Kidney glomerular epithelial cell (primary cell): ENCODE data around the gene HTR3E.
"Not testable (repeated sequence)": the region's sequence is repeated elsewhere in the genome, so short reads cannot be mapped to it uniquely, and the experiment has no call there.

ENCODE experiments used
- DNase-seq: peaks from one replicate; lab custom pipeline; 2025; lab: John Stamatoyannopoulos, UW

Gene HTR3E, protein sequence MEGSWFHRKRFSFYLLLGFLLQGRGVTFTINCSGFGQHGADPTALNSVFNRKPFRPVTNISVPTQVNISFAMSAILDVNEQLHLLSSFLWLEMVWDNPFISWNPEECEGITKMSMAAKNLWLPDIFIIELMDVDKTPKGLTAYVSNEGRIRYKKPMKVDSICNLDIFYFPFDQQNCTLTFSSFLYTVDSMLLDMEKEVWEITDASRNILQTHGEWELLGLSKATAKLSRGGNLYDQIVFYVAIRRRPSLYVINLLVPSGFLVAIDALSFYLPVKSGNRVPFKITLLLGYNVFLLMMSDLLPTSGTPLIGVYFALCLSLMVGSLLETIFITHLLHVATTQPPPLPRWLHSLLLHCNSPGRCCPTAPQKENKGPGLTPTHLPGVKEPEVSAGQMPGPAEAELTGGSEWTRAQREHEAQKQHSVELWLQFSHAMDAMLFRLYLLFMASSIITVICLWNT

DNA sequence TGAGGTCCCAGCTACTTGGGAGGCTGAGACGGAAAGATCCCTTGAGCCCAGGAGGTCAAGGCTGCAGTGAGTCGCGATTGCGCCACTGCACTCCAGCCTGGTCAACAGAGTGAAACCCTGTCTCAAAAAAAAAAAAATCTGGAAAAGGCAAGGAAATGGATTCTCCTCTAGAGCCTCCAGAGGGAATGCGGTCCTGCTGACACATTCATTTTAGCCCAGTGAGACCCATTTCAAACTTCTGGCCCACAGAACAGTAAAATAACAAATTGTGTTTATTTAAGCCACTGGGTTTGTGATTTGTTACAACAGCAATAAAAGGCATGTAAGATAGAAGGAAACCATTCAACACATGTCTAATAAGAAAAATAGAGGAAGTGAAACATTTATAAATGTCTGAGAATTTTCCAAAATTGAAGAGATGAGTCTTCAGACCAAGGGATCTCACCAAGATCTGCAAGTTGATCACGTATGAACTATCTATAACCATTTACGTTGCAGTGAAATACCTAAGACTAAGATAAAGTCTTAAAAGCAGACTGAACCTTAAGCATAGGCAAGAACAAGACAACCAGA lies at the start of gene HTR3E:
TSS of gene HTR3E (plus strand) at position 254 of the 573 bp plus-strand sequence. CDS start 466 bp downstream, outside the sequence.
- no peak for DNase-seq

DNA sequence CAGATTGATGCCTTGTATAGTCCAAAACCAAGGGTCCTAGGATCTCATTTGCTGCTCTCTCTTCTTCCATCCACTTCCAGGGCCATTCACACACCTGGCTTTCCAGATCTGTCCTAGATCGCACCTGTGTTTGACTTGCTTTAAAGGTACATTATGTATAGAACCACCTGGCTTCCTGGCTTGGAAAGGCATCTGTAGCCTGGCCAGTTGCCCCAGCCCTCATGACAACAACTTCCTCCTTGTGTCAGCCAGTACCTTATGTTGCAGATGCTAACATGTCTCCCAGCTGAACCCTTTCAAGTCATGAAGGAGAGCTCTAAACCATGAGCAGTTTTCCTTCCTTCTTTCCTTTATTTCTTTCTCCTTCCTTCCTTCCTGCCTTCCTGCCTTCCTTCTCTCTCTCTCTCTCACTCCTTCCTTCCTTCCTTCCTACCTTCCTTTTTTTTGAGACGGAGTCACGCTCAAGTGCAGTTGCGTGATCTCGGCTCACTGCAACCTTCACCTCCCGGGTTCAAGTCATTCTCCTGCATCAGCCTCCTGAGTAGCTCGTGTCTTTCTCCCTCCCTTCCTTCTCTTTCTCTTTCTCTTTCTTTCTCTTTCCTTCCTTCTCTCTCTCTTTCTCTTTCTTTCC lies 46.5 kb upstream of the HTR3E start:
- DNase-seq: no peak

DNA sequence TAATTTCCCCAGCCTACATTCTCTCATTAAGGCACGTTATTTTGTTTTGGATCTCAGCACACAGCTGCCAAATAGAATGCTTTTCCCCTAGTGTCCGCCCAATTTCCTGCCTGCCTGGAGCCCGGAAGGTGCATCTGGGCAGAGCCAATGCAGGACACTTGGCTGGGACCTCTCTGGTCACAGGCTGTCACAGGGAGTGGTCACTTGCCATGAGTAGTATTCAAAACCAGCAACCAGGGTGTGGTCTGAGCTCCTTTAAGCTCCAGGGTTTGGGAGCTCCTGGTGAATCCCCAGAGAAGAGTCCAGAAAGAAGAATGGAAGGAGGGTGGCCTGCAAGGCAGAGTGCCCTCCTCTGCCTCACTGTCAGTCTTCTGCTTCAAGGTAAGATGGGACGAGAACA lies 44.1 kb upstream of the HTR3E start, which contains the start of gene HTR3C:
TSS of gene HTR3C (plus strand) at position 281 of the 400 bp plus-strand sequence. CDS start at position 315, 34 bp downstream.
- DNase-seq: no peak

DNA sequence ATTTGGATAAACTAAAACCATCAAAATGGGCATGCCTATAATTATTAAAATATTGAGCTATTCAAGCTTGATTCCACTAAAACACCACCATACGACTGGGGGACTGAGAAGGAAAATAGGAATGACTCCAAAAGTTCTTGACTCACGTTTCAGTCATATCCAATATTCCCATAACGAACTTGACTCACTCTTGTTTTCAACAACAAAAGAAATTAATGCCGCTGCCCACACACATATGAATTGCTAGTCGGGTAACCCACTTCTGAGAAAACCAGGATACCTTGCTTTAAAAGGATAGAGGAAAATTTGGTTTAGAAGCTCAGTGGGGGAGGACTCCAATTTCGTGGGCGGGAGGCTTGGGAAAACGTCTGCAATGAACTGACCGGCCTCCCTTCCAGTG lies 38.8 kb upstream of the HTR3E start:
- no peak for DNase-seq

DNA sequence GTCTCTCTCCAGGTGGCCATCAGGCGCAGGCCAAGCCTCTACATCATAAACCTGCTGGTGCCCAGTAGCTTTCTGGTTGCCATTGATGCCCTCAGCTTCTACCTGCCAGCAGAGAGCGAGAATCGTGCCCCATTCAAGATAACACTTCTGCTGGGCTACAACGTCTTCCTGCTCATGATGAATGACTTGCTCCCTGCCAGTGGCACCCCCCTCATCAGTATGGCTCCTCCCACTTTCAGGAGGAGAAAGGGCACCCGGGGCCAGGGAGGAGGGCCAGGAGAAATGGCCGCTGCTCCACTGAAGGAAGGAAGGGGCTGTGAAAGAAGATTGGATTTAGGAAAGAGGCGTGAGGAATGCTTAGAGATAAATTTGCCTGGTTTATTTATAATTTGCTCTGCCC lies 37.4 kb upstream of the HTR3E start:
- no peak for DNase-seq

DNA sequence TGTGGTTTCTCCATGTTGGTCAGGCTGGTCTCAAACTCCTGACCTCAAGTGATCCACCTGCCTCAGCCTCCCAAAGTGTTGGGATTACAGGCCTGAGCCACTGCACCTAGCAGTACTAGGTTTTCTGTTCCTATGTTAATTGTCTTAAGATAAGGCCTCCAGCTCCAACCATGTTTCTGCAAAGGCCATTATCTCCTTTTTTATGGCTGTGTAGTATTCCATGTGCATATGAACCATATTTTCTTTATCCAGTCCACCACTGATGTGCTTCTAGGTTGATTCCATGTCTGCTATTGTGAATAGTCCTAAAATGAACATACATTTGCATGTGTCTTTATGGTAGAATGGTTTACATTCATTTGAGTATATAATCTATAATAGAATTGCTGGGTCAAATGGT lies 34.2 kb upstream of the HTR3E start:
- DNase-seq: no peak

DNA sequence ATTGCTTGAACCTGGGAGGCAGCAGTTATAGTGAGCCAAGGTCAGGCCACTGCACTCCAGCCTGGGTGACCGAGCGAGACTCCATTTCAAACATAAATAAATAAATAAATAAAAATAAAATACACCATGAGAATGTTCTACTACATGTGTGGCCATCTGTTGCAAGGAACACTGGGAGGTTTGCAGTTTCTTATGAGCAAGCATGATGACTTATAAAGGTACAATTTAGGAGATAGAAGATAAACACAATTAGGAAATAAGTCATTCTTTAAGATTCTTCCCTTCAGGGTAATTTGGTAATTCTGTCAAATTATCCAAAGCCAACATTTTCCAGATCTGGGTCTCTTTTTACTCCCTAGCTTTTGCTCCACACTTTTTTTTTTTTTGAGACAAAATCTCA lies 30.7 kb upstream of the HTR3E start:
- no peak for DNase-seq

DNA sequence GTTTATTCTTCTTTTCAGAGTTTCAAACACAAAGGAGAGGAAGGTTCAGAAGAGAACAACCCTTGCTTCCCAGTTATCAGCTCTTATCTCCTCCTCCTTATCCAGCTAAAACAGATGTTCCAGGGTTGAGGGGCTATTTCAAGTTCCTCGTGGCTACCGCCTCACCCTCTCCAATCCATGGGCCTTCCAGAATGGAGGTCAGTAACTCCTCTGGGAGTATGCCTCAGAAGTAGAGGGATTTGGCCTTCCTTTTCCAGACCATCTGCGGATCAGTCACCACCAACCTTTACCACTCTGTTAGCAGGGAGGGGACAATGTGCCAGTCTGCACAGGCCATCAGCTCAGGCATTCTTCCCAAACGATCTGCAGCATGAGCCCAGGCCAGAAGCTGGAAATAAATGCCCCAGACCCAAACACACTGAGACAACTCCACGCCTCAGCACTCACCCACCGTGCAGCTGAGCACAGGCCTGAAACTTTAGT lies 29.2 kb upstream of the HTR3E start:
- no peak for DNase-seq

DNA sequence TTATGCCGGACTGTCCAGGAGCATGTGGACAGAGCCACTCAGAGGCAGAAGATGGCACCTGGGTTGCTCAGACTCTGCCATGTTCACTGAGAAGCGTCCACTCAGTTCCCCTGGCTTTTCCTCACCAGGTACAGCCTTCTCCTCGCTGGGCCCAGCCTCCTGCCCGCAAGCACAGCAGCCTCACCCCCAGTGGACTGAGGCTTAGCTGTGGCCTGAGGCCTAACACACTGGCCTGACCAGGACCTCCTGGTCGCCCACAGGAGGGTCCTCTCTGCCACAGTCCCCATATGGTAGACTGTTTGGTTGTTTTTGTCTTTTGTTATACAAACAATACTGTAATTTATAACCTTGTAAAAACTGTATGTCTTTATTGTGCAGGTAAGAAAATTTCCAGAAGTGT lies 28.5 kb upstream of the HTR3E start:
- DNase-seq: no peak

DNA sequence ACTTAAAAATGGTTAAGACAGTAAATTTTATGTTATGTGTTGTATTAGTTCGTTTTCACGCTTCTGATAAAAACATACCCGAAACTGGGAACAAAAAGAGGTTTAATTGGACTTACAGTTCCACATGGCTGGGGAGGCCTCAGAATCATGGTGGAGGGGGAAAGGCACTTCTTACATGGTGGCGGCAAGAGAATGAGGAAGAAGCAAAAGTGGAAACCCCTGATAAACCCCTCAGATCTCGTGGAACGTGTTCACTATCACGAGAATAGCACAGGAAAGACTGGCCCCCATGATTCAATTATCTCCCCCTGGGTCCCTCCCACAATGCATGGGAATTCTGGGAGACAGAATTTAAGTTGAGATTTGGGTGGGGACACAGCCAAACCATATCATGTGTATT lies 25.7 kb upstream of the HTR3E start:
- DNase-seq: not testable (repeated sequence)

DNA sequence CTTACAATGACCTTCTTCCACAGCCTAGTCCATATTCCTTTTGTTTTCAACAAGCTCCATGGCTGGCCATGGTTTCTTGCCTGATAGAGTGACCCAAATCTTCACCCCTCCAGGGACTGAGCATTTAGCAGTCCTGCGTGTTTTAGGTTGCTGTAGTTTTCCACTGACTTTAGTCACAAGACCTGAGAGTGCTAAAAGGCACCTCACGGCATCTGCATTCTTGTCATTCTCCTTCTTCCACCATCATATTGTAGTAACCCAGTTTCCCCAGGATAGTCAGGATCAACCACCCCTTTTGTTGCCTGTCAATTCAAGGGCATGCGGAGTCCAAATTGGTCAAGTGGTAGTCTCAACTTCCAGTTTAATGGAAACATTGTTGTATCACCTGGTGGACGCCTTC lies 23.2 kb upstream of the HTR3E start:
- DNase-seq: no peak

DNA sequence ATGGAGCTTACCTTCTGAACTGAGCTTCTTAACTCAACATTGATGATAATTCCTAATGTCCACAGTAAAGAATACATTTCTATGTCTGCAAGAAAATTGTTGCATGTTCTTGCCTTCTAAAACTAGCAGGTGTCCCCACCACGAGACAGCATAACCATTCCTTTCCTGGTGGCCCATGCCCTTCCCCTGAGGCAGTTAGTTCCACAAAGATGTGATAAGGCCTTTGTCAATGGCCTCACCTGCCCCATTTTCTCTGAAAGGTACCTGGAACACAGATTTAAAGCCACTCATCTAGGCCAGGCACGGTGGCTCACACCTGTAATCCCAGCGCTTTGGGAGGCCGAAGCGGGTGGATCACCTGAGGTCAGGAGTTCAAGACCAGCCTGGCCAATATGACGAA lies 21.0 kb upstream of the HTR3E start:
- no peak for DNase-seq

DNA sequence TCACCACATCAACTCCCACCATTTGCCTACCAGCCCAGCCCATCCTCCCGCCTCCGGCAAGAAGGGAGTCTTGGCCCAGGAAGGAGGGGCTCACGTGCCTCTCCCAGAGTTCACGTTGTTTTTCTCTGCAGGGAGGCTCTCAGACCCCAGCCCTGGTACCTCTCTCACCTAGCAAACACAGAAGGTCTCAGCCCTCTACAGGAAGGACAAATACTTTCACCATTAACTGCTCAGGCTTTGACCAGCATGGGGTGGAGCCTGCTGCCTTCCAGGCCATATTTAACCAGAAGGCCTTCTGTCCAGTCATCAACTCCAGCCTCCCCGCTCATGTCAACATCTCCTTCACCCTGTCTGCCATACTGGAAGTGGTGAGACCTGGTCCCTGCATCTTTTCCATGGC lies 19.0 kb upstream of the HTR3E start:
- DNase-seq: no peak

DNA sequence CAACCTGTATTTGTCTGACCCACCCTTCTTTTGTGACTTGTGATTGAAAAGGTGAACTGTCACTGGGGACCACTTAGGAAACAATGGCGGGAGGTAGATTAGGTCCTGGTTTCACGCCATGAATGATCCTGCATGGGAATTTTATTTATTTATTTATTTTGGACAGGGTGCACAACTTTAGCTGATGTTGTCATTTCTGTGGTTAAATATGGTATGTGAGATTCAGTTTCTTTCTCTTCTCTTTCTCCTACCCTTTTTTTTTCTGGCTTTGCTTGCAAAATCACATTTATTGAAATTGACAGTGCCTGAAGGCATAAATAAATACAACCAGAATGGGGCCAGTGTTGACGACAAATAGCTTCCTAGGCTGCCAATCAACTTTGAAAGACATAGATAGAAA lies 18.0 kb upstream of the HTR3E start:
- no peak for DNase-seq

DNA sequence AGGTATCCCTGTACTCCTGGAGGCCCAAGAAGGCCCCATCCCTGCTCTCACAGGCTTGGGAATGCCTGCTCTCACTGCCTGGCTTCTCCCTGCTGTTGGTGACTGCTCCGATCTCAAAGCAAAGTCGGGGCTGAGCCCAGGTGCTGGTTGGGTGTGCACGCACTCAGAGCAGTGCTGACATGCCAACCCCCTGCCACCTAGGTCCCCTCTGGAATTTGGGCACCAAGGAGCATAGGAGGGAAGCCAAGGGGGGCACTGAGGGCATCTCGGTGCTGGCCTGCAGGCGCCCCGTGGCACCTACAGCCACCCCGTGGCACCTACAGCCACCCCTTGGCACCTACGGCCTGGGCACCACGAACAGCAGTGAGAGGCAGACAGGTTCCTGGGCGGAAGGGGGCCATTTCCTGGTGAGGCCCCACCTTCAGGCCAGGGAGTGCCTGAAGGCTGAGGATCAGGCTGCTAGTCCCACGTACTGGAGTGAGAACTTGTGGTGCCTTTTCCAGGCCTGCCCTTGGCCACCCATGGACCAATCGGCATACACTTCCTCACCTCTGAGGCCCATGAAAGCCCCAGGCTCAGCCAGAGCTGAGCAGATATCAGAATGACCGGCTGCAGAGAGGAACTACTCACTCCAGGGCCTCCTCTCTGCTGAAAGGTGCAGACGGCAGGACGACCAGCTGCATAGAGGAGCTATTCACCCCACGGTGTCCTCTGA lies 15.6 kb upstream of the HTR3E start:
- DNase-seq: no peak

DNA sequence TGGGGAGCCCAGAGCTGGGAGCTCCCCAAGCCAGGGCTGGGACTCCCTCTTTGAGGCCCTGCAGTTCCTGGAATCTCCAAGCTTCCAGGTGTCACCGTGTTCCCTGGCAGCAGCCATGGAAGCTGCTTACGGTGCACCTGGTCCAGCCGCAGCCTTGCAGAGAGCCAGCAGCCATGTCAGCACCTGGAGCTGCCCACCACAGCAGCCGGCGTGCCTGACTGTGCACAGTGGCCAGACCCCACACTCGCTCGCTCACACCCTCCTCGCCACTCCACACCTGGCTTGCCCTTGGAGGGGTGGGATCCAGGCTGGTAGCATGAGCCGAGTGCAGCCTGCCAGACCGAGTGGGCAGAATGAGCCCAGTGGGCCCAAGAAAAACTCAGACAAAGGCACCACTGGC lies 14.8 kb upstream of the HTR3E start:
- no peak for DNase-seq

DNA sequence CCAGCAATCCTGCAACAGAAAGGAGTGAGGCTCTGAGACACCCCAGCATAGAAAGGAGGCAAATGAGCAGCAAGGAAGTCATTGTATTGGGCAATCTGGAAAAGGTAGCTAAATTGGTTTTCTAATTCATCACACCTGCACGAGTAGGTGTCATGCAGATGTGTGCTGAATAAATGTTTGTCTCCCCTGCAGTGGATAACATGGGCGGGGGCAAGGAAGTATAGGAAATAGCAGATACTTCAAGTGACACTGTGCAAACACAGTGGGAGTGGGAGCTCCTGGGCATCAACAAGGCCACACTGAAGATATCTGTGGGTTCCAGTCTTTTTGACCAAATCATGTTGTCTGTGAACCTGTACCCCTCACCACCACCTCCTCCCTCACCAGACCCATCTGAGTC lies 14.4 kb upstream of the HTR3E start:
- no peak for DNase-seq

DNA sequence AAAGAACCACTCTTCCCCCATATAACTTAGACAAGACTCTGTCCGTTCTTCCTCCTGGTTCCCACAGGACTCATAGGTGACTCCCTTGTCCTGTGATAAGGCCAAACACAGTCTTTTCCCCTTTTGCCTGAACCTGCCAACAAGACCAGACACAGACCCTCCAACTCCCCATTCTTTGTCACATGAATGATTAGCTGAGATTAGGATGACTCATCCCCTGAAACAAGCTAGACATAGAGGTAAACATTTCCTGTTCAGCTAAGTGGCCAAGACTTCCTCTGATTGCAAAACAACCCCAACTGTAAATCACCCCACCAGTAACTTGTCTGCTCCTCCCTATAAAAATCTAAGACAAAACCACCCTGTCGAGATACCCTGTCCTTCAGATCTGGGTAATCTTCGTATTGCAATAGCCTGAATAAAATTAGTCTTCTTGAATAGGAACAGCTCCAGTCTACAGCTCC lies 11.4 kb upstream of the HTR3E start:
- DNase-seq: no peak

DNA sequence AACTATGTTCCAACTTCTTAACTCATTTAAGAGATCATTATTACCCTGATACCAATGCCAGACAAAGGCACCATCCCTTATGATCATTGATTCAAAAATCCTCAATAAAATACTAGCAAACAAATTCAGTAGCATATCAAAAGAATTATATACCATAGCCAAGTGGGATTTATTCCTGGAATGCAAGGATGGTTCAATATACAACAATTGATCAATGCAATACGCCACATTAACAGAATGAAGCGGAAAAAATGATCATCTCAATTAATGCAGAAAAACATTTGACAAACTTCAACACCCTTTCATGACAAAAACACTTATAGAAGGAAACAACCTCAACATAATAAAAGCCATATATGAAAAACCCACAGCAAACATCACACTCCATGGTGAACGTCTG lies 4.7 kb upstream of the HTR3E start:
- no peak for DNase-seq

DNA sequence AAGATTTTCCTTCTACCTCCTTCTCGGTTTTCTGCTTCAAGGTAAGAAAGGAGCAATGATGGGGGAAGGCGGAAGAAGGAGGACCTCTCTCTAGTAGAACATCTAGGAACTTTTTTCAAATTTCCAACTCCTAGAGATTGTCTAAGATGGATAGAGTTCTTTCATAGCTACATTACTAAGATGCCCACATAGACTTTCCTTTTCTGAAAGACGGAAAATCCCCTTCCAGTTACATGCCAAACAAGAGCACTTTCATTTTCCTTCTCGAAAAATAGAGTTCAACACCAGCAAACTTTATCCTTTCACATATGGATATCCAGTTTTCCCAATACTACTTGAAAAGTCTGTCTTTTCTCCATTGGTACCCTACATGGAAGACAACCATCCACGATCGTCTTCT lies 692 bp downstream of the HTR3E start:
- DNase-seq: no peak

DNA sequence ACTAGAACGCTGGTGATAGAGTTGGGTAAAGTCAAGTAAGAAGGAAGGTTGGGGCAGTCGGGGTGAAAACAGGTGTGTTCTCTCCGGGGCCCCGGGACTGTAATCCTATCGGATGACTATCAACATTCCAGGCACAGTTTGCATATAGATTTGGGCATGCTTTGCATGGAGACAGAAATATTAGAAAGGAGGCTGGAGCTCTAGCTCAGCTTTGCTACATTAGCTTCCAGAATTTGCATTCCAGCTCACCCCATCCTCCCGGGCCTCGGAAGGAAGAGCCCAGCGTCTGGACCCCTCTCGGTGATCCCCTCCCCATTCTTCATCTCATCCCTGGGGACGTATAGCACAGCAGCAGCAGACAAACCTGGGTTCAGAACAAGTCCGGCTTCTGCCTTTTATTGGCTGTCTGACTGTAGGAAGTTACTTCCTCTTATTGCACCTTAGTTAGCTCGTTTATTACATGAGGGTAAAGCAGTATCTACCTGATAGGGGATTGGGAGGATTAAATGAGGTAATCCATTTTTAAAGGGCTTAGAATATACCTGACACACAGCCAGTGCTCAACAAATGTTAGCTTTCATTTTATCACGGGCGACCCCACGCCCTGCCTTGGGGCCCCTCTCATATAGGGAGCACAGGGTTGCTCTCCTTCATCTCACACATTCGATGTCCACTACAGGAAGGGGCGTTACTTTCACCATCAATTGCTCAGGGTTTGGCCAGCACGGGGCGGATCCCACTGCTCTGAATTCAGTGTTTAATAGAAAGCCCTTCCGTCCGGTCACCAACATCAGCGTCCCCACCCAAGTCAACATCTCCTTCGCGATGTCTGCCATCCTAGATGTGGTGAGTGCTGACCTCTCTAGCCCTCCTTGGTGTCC lies 3.2 kb downstream of the HTR3E start:
- DNase-seq: no peak
